ENCODE results near the gene SRPRA.

The SRPRA gene

DNA sequence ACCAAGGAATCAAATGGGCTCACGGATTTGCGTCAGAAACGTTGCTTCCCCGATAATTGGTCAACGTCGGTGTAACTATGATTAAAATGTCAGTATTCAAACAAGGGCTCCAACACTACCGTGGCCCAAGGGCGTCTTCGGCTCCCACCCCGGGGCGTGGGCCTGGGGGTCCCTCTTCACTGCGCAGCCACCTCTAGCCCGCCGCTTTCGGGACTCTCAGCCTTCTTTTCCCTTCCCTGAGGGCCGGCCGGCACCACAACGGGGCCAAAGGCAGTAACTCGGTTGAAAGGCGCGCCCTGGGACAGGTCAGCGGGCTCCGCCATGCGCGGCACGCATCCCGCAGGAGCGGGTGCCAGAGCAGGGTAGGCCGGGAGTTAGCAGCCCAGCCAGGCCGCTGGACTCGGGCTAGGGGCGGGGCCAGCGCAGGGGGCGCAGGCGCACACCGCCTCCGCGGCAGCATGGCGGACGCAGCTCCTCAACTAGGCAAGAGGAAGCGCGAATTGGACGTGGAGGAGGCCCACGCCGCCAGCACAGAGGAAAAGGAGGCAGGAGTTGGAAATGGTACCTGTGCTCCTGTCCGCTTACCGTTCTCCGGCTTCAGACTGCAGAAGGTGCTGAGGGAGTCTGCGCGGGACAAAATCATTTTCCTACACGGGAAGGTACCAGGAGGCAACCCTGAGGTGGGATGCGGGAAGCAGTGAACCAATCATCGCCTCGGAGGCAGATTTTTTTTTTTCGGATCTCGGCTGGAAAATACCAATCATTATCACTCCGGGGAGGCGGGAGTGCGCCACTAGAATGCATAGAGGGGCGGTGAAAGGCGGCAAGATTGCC is 35.1 kb upstream of the SRPRA start, which contains the start of gene DCPS (continued):
- TF ChIP-seq ZNF473 (tag by site-specific recombination; IDR thresholded peaks at IDR 0.05) = no peak
- peak; percentile 56; the same call in 1 of the 2 replicates for TF ChIP-seq ZNF610 (tag by site-specific recombination; IDR thresholded peaks at IDR 0.05; ENCODE audit: borderline replicate concordance)
- TF ChIP-seq SALL2 (tag by site-specific recombination; IDR thresholded peaks at IDR 0.05; ENCODE audit: borderline replicate concordance) = no peak
- no peak for TF ChIP-seq ZNF830 (tag by site-specific recombination; IDR thresholded peaks at IDR 0.05; ENCODE audit: low read depth)
- TF ChIP-seq, protein P1, sequence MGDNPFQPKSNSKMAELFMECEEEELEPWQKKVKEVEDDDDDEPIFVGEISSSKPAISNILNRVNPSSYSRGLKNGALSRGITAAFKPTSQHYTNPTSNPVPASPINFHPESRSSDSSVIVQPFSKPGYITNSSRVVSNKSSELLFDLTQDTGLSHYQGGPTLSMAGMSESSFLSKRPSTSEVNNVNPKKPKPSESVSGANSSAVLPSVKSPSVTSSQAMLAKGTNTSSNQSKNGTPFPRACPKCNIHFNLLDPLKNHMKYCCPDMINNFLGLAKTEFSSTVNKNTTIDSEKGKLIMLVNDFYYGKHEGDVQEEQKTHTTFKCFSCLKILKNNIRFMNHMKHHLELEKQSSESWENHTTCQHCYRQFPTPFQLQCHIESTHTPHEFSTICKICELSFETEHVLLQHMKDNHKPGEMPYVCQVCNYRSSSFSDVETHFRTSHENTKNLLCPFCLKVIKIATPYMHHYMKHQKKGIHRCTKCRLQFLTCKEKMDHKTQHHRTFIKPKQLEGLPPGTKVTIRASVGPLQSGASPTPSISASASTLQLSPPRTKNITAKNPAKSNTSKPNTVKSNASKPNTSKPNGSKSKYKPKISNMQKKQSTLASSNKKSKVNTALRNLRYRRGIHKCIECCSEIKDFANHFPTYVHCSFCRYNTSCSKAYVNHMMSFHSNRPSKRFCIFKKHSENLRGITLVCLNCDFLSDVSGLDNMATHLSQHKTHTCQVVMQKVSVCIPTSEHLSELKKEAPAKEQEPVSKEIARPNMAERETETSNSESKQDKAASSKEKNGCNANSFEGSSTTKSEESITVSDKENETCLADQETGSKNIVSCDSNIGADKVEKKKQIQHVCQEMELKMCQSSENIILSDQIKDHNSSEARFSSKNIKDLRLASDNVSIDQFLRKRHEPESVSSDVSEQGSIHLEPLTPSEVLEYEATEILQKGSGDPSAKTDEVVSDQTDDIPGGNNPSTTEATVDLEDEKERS (tag by site-specific recombination; IDR thresholded peaks at IDR 0.05) = no peak
- TF ChIP-seq ZNF138 (tag by site-specific recombination; IDR thresholded peaks at IDR 0.05; ENCODE audit: borderline replicate concordance) = no peak
- no peak for TF ChIP-seq ZNF549 (tag by site-specific recombination; IDR thresholded peaks at IDR 0.05)
- TF ChIP-seq, protein P2, sequence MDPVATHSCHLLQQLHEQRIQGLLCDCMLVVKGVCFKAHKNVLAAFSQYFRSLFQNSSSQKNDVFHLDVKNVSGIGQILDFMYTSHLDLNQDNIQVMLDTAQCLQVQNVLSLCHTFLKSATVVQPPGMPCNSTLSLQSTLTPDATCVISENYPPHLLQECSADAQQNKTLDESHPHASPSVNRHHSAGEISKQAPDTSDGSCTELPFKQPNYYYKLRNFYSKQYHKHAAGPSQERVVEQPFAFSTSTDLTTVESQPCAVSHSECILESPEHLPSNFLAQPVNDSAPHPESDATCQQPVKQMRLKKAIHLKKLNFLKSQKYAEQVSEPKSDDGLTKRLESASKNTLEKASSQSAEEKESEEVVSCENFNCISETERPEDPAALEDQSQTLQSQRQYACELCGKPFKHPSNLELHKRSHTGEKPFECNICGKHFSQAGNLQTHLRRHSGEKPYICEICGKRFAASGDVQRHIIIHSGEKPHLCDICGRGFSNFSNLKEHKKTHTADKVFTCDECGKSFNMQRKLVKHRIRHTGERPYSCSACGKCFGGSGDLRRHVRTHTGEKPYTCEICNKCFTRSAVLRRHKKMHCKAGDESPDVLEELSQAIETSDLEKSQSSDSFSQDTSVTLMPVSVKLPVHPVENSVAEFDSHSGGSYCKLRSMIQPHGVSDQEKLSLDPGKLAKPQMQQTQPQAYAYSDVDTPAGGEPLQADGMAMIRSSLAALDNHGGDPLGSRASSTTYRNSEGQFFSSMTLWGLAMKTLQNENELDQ (tag by site-specific recombination; IDR thresholded peaks at IDR 0.05; ENCODE audit: low read depth) = no peak
- TF ChIP-seq ZNF146 (tag by site-specific recombination; IDR thresholded peaks at IDR 0.05) = no peak
- TF ChIP-seq ZNF555 (tag by site-specific recombination; conservative IDR thresholded peaks at IDR 0.05) = no peak
- TF ChIP-seq ZNF623 (tag by site-specific recombination; IDR thresholded peaks at IDR 0.05) = no peak
- no peak for TF ChIP-seq ZNF214 (tag by site-specific recombination; IDR thresholded peaks at IDR 0.05; ENCODE audit: borderline replicate concordance)
- TF ChIP-seq ZFHX2 (tag by site-specific recombination; conservative IDR thresholded peaks at IDR 0.05) = peak; percentile 66
- TF ChIP-seq, protein P3, sequence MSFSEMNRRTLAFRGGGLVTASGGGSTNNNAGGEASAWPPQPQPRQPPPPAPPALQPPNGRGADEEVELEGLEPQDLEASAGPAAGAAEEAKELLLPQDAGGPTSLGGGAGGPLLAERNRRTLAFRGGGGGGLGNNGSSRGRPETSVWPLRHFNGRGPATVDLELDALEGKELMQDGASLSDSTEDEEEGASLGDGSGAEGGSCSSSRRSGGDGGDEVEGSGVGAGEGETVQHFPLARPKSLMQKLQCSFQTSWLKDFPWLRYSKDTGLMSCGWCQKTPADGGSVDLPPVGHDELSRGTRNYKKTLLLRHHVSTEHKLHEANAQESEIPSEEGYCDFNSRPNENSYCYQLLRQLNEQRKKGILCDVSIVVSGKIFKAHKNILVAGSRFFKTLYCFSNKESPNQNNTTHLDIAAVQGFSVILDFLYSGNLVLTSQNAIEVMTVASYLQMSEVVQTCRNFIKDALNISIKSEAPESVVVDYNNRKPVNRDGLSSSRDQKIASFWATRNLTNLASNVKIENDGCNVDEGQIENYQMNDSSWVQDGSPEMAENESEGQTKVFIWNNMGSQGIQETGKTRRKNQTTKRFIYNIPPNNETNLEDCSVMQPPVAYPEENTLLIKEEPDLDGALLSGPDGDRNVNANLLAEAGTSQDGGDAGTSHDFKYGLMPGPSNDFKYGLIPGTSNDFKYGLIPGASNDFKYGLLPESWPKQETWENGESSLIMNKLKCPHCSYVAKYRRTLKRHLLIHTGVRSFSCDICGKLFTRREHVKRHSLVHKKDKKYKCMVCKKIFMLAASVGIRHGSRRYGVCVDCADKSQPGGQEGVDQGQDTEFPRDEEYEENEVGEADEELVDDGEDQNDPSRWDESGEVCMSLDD (tag by site-specific recombination; IDR thresholded peaks at IDR 0.05) = no peak
- peak; percentile 86 for TF ChIP-seq IKZF3 (tag by site-specific recombination; IDR thresholded peaks at IDR 0.05)
- no peak for TF ChIP-seq ZNF514 (tag by site-specific recombination; IDR thresholded peaks at IDR 0.05)
- TF ChIP-seq, protein P4, sequence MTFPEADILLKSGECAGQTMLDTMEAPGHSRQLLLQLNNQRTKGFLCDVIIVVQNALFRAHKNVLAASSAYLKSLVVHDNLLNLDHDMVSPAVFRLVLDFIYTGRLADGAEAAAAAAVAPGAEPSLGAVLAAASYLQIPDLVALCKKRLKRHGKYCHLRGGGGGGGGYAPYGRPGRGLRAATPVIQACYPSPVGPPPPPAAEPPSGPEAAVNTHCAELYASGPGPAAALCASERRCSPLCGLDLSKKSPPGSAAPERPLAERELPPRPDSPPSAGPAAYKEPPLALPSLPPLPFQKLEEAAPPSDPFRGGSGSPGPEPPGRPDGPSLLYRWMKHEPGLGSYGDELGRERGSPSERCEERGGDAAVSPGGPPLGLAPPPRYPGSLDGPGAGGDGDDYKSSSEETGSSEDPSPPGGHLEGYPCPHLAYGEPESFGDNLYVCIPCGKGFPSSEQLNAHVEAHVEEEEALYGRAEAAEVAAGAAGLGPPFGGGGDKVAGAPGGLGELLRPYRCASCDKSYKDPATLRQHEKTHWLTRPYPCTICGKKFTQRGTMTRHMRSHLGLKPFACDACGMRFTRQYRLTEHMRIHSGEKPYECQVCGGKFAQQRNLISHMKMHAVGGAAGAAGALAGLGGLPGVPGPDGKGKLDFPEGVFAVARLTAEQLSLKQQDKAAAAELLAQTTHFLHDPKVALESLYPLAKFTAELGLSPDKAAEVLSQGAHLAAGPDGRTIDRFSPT (tag by site-specific recombination; IDR thresholded peaks at IDR 0.05) = no peak
- TF ChIP-seq ZNF529 (tag by site-specific recombination; IDR thresholded peaks at IDR 0.05; ENCODE audit: insufficient replicate concordance) = no peak
- TF ChIP-seq ZNF169 (tag by site-specific recombination; IDR thresholded peaks at IDR 0.05) = no peak
- TF ChIP-seq ZFP3 (tag by site-specific recombination; IDR thresholded peaks at IDR 0.05; ENCODE audit: low read depth) = no peak
- TF ChIP-seq ZNF2 (tag by site-specific recombination; IDR thresholded peaks at IDR 0.05) = peak; percentile 72; the same call in 1 of the 2 replicates
- no peak for TF ChIP-seq ZNF341 (tag by site-specific recombination; IDR thresholded peaks at IDR 0.05; ENCODE audit: low read depth)
- 0 out of 2 replicates have a peak, but pooled peaks have one; percentile 37 for TF ChIP-seq ZSCAN23 (tag by site-specific recombination; IDR thresholded peaks at IDR 0.05)
- no peak for TF ChIP-seq ZNF16 (tag by site-specific recombination; IDR thresholded peaks at IDR 0.05; ENCODE audit: low read depth)
- TF ChIP-seq ZNF416 (tag by site-specific recombination; IDR thresholded peaks at IDR 0.05) = no peak
- no peak for TF ChIP-seq SETDB1 (IDR thresholded peaks at IDR 0.05; ENCODE audit: insufficient read length, low read length)
- TF ChIP-seq ZEB2 (tag by site-specific recombination; IDR thresholded peaks at IDR 0.05) = peak; percentile 50; the same call in 1 of the 2 replicates
- TF ChIP-seq, protein P5, sequence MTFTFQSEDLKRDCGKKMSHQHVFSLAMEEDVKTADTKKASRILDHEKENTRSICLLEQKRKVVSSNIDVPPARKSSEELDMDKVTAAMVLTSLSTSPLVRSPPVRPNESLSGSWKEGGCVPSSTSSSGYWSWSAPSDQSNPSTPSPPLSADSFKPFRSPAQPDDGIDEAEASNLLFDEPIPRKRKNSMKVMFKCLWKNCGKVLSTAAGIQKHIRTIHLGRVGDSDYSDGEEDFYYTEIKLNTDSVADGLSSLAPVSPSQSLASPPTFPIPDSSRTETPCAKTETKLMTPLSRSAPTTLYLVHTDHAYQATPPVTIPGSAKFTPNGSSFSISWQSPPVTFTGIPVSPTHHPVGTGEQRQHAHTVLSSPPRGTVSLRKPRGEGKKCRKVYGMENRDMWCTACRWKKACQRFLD (tag by site-specific recombination; IDR thresholded peaks at IDR 0.05) = no peak

Measured in HEK293 (cell line).